Measurements from ENCODE around the gene GPR22. TPM values are rescaled to one million over a fixed set of nuclear protein-coding genes. Genes with fewer than 3 reads are reported as not detected.

The GPR22 gene
- total RNA-seq, 1 experiment from 2014 or later = not detected

GRCh38 chr7:107502154-107502553, 32.3 kb downstream of the GPR22 start:
- H4K91ac ChIP-seq (ENCODE audit: insufficient read length, low read depth, low read length) = no peak overlapping the region
- no peak overlapping the region for H3K23ac ChIP-seq (ENCODE audit: insufficient read length, low read depth, low read length)
- H4K5ac ChIP-seq (ENCODE audit: insufficient read length, low read depth, low read length) = no peak overlapping the region
- no peak overlapping the region for H2BK15ac ChIP-seq (ENCODE audit: low read depth, low read length)
- no peaks in the 10 kb centered on the region for H3K79me2 ChIP-seq (ENCODE audit: insufficient read depth, low read length)
- Mint-ChIP-seq H3K27ac (no peak overlapping the region), H3K4me3 (no peak overlapping the region), H3K4me1 (peaks cover 0 to 2% of the 10 kb centered on the region in 2 experiments; a peak in 1 of 4 replicates), H3K27me3 (ENCODE audit: low read depth) (no peaks in the 10 kb centered on the region), H3K9me3 (no peaks in the 10 kb centered on the region; a peak in 1 of 5 replicates), H3K36me3 (ENCODE audit: insufficient read depth in 1 of 3, low read depth in 3 of 3) (peaks cover 7 to 10% (median 7%) of the 10 kb centered on the region in 3 experiments; a peak in 5 of 7 replicates)
- H3K18ac ChIP-seq (ENCODE audit: insufficient read length, low read depth, low read length) = no peak overlapping the region
- no peak overlapping the region for H2BK12ac ChIP-seq (ENCODE audit: insufficient read length, low read depth, low read length)
- no peak overlapping the region for H3T11ph ChIP-seq (ENCODE audit: low read length)
- no peak overlapping the region for H4K8ac ChIP-seq (replicated peaks; ENCODE audit: insufficient read length, low read depth, low read length)
- H4K20me1 ChIP-seq (ENCODE audit: control insufficient read depth, insufficient read depth, insufficient read length) = no peaks in the 10 kb centered on the region
- no peak overlapping the region for H2AK5ac ChIP-seq (ENCODE audit: insufficient read length, low read length)
- no peaks in the 10 kb centered on the region for H3K79me1 ChIP-seq (ENCODE audit: insufficient read depth, low read depth, low read length, poor library complexity, severe bottlenecking)
- H3K4me2 ChIP-seq (ENCODE audit: insufficient read depth, insufficient read length, low read length) = no peak overlapping the region
- no peak for TF ChIP-seq CTCF (conservative IDR thresholded peaks at IDR 0.05)
- H3K9ac ChIP-seq (ENCODE audit: extremely low read depth, insufficient read length, low read length) = no peak overlapping the region
- H3K4ac ChIP-seq (ENCODE audit: low read depth, low read length) = no peak overlapping the region
- DNase-seq = no peak
- WGBS (ENCODE audit: extremely low coverage, insufficient read length, low lambda C conversion rate) = no CpG with 5 or more reads among the region's 3 CpGs
- H2BK5ac ChIP-seq (ENCODE audit: insufficient read length, low read length) = no peak overlapping the region
- no peak overlapping the region for H3K14ac ChIP-seq (ENCODE audit: insufficient read depth, low read length)
- no peaks in the 10 kb centered on the region for H3K23me2 ChIP-seq (ENCODE audit: insufficient read length, low read depth, low read length, poor library complexity, severe bottlenecking)
- H3K27me3 ChIP-seq (ENCODE audit: insufficient read depth, low read length) = no peaks in the 10 kb centered on the region
- H2BK120ac ChIP-seq (ENCODE audit: low read depth, low read length, poor library complexity, severe bottlenecking) = no peak overlapping the region
- H2BK20ac ChIP-seq (ENCODE audit: low read depth, low read length, poor library complexity, severe bottlenecking) = no peak overlapping the region
- H3K56ac ChIP-seq (ENCODE audit: insufficient read length, low read depth, low read length) = no peak overlapping the region
- H3K27ac ChIP-seq (ENCODE audit: insufficient read length, low read depth, low read length) = no peak overlapping the region
- no peaks in the 10 kb centered on the region for H3K4me1 ChIP-seq (ENCODE audit: insufficient read depth, low read length)
- H3K9me3 ChIP-seq (ENCODE audit: control insufficient read depth, low read depth, low read length) = no peaks in the 10 kb centered on the region
- no peak overlapping the region for H2AFZ ChIP-seq (ENCODE audit: low read length)

Data from H9 (cell line).